ENCODE measurements around the gene PRM1. TPM values are rescaled to one million over a fixed set of nuclear protein-coding genes. Genes with fewer than 3 reads are reported as not detected.

Gene PRM1
- total and polyA plus RNA-seq, 2 of the 4 experiments (the other 2 are of a cell fraction) = not detected

GRCh38 chr16:11265124-11265523 is 16.0 kb downstream of the PRM1 start:
- no TSS peak for BruUV-seq (replicated peaks)
- no peak overlapping the region for H2BK20ac ChIP-seq (ENCODE audit: low read depth, low read length)
- no peak overlapping the region for H3K4me3 ChIP-seq (ENCODE audit: insufficient read depth, low read depth, low read length)
- H3K27ac ChIP-seq (ENCODE audit: insufficient read depth, low read length) = no peak overlapping the region
- H2BK15ac ChIP-seq (ENCODE audit: low read depth, low read length) = no peak overlapping the region
- TF ChIP-seq RAD21 (IDR thresholded peaks at IDR 0.05; ENCODE audit: low read length) = no peak
- no peak overlapping the region for H2AK9ac ChIP-seq (replicated peaks; ENCODE audit: low read depth, low read length, poor library complexity)
- H4K5ac ChIP-seq (ENCODE audit: low read depth, low read length) = no peak overlapping the region
- 100% methylated on average over 4 of the region's 7 CpGs; no CpG with 5 or more reads in 1 of the 2 experiments for WGBS, 2 experiments (ENCODE audit: extremely low coverage in 2 of 2, insufficient read length in 1 of 2)
- no peaks in the 10 kb centered on the region for H3K36me3 ChIP-seq (ENCODE audit: control insufficient read depth, insufficient read depth, low read length)
- in situ Hi-C loops (cut with MboI; ENCODE audit: low sequenced_read_pairs) (no loop called here), intact Hi-C loops (cut with micrococcal nuclease) (no loop called here), dilution Hi-C loops (cut with HindIII; ENCODE audit: low sequenced_read_pairs, unreplicated experiment) (no loop called here)
- H3K9ac ChIP-seq (ENCODE audit: low read depth, low read length) = no peak overlapping the region
- H2BK5ac ChIP-seq (ENCODE audit: low read depth, low read length, poor library complexity, severe bottlenecking) = no peak overlapping the region
- H3K56ac ChIP-seq (ENCODE audit: extremely low read depth, insufficient read depth, low read length) = no peak overlapping the region
- no peaks in the 10 kb centered on the region for H3K9me1 ChIP-seq (ENCODE audit: insufficient read depth, low read length)
- ATAC-seq (ENCODE audit: low read depth) = no peak
- H2AFZ ChIP-seq (replicated peaks; ENCODE audit: low read length, poor library complexity) = no peak overlapping the region
- H3K79me1 ChIP-seq (ENCODE audit: low read depth in 1 of 2, low read length in 2 of 2) = no peaks in the 10 kb centered on the region
- H2AK5ac ChIP-seq (ENCODE audit: low read depth, low read length) = peak overlapping the region; percentile 9; the same call in 1 of the 2 replicates
- DNase-seq = no peak
- no peak overlapping the region for H3K18ac ChIP-seq (ENCODE audit: low read depth, low read length)
- ChIA-PET CTCF (no interaction called here), POLR2A (ENCODE audit: unreplicated experiment) (no interaction called here)
- no peaks in the 10 kb centered on the region for H3K9me3 ChIP-seq (ENCODE audit: control insufficient read depth, insufficient read depth, low read length)
- H3K4ac ChIP-seq (ENCODE audit: low read depth, low read length) = no peak overlapping the region; the same call in 1 of the 2 replicates
- H3K14ac ChIP-seq (replicated peaks; ENCODE audit: low read depth, low read length) = no peak overlapping the region
- H3K4me2 ChIP-seq (ENCODE audit: low read depth, low read length) = no peak overlapping the region
- H4K91ac ChIP-seq (ENCODE audit: insufficient read depth, low read depth, low read length) = no peak overlapping the region
- no peaks in the 10 kb centered on the region for H4K20me1 ChIP-seq (ENCODE audit: insufficient read depth, low read length)
- no peaks in the 10 kb centered on the region for H3K4me1 ChIP-seq (ENCODE audit: control insufficient read depth, insufficient read depth, low read length)
- H3K23ac ChIP-seq (ENCODE audit: low read depth, low read length) = no peak overlapping the region
- H3K27me3 ChIP-seq (ENCODE audit: control insufficient read depth, insufficient read depth, low read length) = peaks cover 16% of the 10 kb centered on the region
- no peak overlapping the region for H2BK120ac ChIP-seq (ENCODE audit: low read depth, low read length)
- no peak overlapping the region for H4K8ac ChIP-seq (ENCODE audit: low read depth in 2 of 2, low read length in 2 of 2)
